Liver (tissue), 9 donors: ENCODE measurements around the gene KIRREL3. TPM values are rescaled to one million over a fixed set of nuclear protein-coding genes. Genes with fewer than 3 reads are reported as not detected.

Experiments
- DNase-seq: peaks from one replicate; pipeline ENCODE4 v3.0.0-alpha.2; 2017; ENCODE audit warnings: low spot score
- H3K27ac ChIP-seq, 2 donors: one replicate each; pipeline ENCODE4 v1.7.0; 2013; ENCODE audit warnings: inconsistent platforms in 2 of 2, low read length in 2 of 2, control low read depth in 1 of 2, low read depth in 1 of 2, mild to moderate bottlenecking in 1 of 2
- H3K27me3 ChIP-seq, 4 donors: one replicate each; pipeline versions ENCODE4 v1.6.1 to v1.7.0; 2013; ENCODE audit warnings: low read length in 3 of 4, inconsistent platforms in 1 of 4, mild to moderate bottlenecking in 1 of 4, moderate library complexity in 1 of 4; ENCODE audit not compliant: control insufficient read depth in 4 of 4, insufficient read depth in 4 of 4
- H3K36me3 ChIP-seq, 4 donors: one replicate each; pipeline versions ENCODE4 v1.6.1 to v1.7.0; 2013; ENCODE audit warnings: low read length in 3 of 4, mild to moderate bottlenecking in 3 of 4, low read depth in 1 of 4, moderate library complexity in 1 of 4; ENCODE audit not compliant: control insufficient read depth in 4 of 4, insufficient read depth in 3 of 4
- H3K4me1 ChIP-seq, 4 donors: one replicate each; pipeline versions ENCODE4 v1.6.1 to v1.7.0; 2013; ENCODE audit warnings: low read length in 3 of 4, mild to moderate bottlenecking in 3 of 4, moderate library complexity in 1 of 4; ENCODE audit not compliant: control insufficient read depth in 4 of 4, insufficient read depth in 4 of 4
- H3K4me3 ChIP-seq, 3 donors: one replicate each; pipeline versions ENCODE4 v1.6.1 to v1.7.0; 2013; ENCODE audit warnings: low read length in 3 of 3, control low read depth in 1 of 3, low read depth in 1 of 3, mild to moderate bottlenecking in 1 of 3
- H3K9ac ChIP-seq, 2 donors: one replicate each; pipeline ENCODE4 v1.7.0; 2013; ENCODE audit warnings: low read length in 2 of 2, mild to moderate bottlenecking in 2 of 2, moderate library complexity in 2 of 2, control low read depth in 1 of 2, low read depth in 1 of 2
- H3K9me3 ChIP-seq, 4 donors: one replicate each; pipeline versions ENCODE4 v1.6.1 to v1.7.0; 2013; ENCODE audit warnings: low read length in 3 of 4; ENCODE audit not compliant: control insufficient read depth in 4 of 4
- EGR1 ChIP-seq, 2 donors: IDR thresholded peaks; 2 replicates each; pipeline ENCODE4 v1.6.1; 2016 to 2018; ENCODE audit warnings: antibody characterized with exemption in 2 of 2, low read depth in 2 of 2
- FOXA1 ChIP-seq: IDR thresholded peaks from 2 replicates; pipeline ENCODE4 v1.6.1; 2016; ENCODE audit warnings: antibody characterized with exemption
- GABPA ChIP-seq, 2 donors: IDR thresholded peaks in 1 of 2; conservative IDR thresholded peaks in 1 of 2; 2 replicates each; pipeline ENCODE4 v1.6.1; 2016; ENCODE audit warnings: antibody characterized with exemption in 2 of 2, mild to moderate bottlenecking in 1 of 2, moderate library complexity in 1 of 2
- HNF4A ChIP-seq, 2 donors: conservative IDR thresholded peaks; 2 replicates each; pipeline ENCODE4 v1.6.1; 2016; ENCODE audit warnings: antibody characterized with exemption in 2 of 2, mild to moderate bottlenecking in 2 of 2
- HNF4G ChIP-seq: IDR thresholded peaks from 2 replicates; pipeline ENCODE4 v1.6.1; 2016; ENCODE audit warnings: antibody characterized with exemption
- JUND ChIP-seq, 2 donors: IDR thresholded peaks; 2 replicates each; pipeline ENCODE4 v1.6.1; 2016; ENCODE audit warnings: antibody characterized with exemption in 2 of 2
- NR2F2 ChIP-seq: IDR thresholded peaks from 2 replicates; pipeline ENCODE4 v1.6.1; 2016; ENCODE audit warnings: antibody characterized with exemption
- RAD21 ChIP-seq, 2 donors: IDR thresholded peaks; 2 replicates each; pipeline ENCODE4 v1.6.1; 2016; ENCODE audit warnings: antibody characterized with exemption in 2 of 2, mild to moderate bottlenecking in 2 of 2
- RXRA ChIP-seq, 2 donors: IDR thresholded peaks; 2 replicates each; pipeline ENCODE4 v1.6.1; 2017 to 2018; ENCODE audit warnings: antibody characterized with exemption in 2 of 2, mild to moderate bottlenecking in 1 of 2
- SP1 ChIP-seq: IDR thresholded peaks from 2 replicates; pipeline ENCODE4 v1.6.1; 2018; ENCODE audit warnings: antibody characterized with exemption, mild to moderate bottlenecking
- TAF1 ChIP-seq: conservative IDR thresholded peaks from 2 replicates; pipeline ENCODE4 v1.6.1; 2016; ENCODE audit warnings: antibody characterized with exemption, mild to moderate bottlenecking
- YY1 ChIP-seq: IDR thresholded peaks from 2 replicates; pipeline ENCODE4 v1.6.1; 2016; ENCODE audit warnings: antibody characterized with exemption, mild to moderate bottlenecking
- WGBS: extraction: QIAGEN DNeasy Blood & Tissue Kit; methylation state at CpG from one replicate; pipeline ENCODE4 v1.1.7; 2013; 5-methylcytosine and 5-hydroxymethylcytosine counted together
- polyA plus RNA-seq, 2 donors: library from polyadenylated mRNA; stranded (reverse) in 1 of 2; unstranded in 1 of 2; fragments of 200-250 nt in 1 of 2; fragments of >200 nt in 1 of 2; fragmentation: Nextera tagmentation in 1 of 2; extraction: Ambion mirVana in 1 of 2; gene quantifications; one replicate each; pipeline versions ENCODE4 v1.2.1 to v1.2.3, GENCODE V29; 2013 to 2015
- total RNA-seq, 2 donors: library from RNA; depleted of rRNA; stranded (reverse); fragments of >200 nt; gene quantifications; one replicate each; pipeline ENCODE4 v1.2.3, GENCODE V29; 2014
- TF ChIP-seq, protein P1 (sequence below): IDR thresholded peaks from 2 replicates; pipeline ENCODE4 v1.6.1; 2016; ENCODE audit warnings: antibody characterized with exemption
- TF ChIP-seq, protein P2 (sequence below): IDR thresholded peaks from 2 replicates; pipeline ENCODE4 v1.6.1; 2016; ENCODE audit warnings: antibody characterized with exemption
- TF ChIP-seq, protein P3 (sequence below): IDR thresholded peaks from 2 replicates; pipeline ENCODE4 v1.6.1; 2016; ENCODE audit warnings: antibody characterized with exemption
- TF ChIP-seq, protein P4 (sequence below): fragments of 150-350 bp; IDR thresholded peaks from 2 replicates; pipeline ENCODE4 v1.5.1; 2017; ENCODE audit warnings: improper control_type of control experiment, low read depth, low read length; ENCODE audit not compliant: missing input control
- donor health status: healthy.
- donor health status: healthy.
- donor health status: healthy.
- donor health status: healthy.
- donor health status: healthy.

The KIRREL3 gene
- total and polyA plus RNA-seq, 4 donors = 0.03 to 0.29 (median 0.08) TPM; not detected in 1

DNA sequence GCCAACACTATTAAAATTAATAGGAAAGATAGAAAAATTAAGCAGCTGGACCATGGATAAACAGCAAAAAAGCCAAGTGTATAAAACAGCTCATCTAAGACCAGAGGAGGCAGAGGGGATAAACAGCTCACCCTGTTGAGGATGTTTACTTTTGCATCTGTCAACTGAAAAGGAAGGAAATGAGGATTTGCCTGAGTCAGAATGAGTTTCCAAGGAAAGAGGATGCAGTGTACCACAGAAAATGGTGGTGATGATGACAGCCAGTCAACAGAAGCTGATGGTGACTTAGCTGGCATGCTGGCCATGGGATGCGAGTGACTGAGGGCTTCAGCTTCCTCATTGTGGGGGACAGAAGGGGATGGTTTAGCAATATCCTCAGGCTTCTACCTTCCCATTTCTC is 183.5 kb downstream of the KIRREL3 start:
- DNase-seq = no peak
- Histone ChIP-seq H3K4me1 (no peaks in the 10 kb centered on the region), H3K9ac (no peak overlapping the region), H3K27me3 (no peaks in the 10 kb centered on the region), H3K36me3 (no peaks in the 10 kb centered on the region), H3K27ac (no peak overlapping the region), H3K4me3 (no peak overlapping the region), H3K9me3 (no peaks in the 10 kb centered on the region)
- WGBS = 73% methylated on average over 1 of the region's 1 CpG
- TF ChIP-seq, protein P1, sequence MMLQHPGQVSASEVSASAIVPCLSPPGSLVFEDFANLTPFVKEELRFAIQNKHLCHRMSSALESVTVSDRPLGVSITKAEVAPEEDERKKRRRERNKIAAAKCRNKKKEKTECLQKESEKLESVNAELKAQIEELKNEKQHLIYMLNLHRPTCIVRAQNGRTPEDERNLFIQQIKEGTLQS = no peak
- TF ChIP-seq, protein P2, sequence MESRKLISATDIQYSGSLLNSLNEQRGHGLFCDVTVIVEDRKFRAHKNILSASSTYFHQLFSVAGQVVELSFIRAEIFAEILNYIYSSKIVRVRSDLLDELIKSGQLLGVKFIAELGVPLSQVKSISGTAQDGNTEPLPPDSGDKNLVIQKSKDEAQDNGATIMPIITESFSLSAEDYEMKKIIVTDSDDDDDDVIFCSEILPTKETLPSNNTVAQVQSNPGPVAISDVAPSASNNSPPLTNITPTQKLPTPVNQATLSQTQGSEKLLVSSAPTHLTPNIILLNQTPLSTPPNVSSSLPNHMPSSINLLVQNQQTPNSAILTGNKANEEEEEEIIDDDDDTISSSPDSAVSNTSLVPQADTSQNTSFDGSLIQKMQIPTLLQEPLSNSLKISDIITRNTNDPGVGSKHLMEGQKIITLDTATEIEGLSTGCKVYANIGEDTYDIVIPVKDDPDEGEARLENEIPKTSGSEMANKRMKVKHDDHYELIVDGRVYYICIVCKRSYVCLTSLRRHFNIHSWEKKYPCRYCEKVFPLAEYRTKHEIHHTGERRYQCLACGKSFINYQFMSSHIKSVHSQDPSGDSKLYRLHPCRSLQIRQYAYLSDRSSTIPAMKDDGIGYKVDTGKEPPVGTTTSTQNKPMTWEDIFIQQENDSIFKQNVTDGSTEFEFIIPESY = no peak
- no peak for TF ChIP-seq EGR1 (IDR thresholded peaks at IDR 0.05; ENCODE audit: low read depth in 2 of 2)
- TF ChIP-seq, protein P3, sequence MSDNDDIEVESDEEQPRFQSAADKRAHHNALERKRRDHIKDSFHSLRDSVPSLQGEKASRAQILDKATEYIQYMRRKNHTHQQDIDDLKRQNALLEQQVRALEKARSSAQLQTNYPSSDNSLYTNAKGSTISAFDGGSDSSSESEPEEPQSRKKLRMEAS = no peak
- TF ChIP-seq JUND (IDR thresholded peaks at IDR 0.05) = no peak
- no peak for TF ChIP-seq FOXA1
- no peak for TF ChIP-seq RAD21 (IDR thresholded peaks at IDR 0.05)
- no peak for TF ChIP-seq NR2F2
- TF ChIP-seq, protein P4, sequence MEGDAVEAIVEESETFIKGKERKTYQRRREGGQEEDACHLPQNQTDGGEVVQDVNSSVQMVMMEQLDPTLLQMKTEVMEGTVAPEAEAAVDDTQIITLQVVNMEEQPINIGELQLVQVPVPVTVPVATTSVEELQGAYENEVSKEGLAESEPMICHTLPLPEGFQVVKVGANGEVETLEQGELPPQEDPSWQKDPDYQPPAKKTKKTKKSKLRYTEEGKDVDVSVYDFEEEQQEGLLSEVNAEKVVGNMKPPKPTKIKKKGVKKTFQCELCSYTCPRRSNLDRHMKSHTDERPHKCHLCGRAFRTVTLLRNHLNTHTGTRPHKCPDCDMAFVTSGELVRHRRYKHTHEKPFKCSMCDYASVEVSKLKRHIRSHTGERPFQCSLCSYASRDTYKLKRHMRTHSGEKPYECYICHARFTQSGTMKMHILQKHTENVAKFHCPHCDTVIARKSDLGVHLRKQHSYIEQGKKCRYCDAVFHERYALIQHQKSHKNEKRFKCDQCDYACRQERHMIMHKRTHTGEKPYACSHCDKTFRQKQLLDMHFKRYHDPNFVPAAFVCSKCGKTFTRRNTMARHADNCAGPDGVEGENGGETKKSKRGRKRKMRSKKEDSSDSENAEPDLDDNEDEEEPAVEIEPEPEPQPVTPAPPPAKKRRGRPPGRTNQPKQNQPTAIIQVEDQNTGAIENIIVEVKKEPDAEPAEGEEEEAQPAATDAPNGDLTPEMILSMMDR = no peak
- TF ChIP-seq RXRA (IDR thresholded peaks at IDR 0.05) = no peak
- no peak for TF ChIP-seq SP1
- TF ChIP-seq TAF1 = no peak

DNA sequence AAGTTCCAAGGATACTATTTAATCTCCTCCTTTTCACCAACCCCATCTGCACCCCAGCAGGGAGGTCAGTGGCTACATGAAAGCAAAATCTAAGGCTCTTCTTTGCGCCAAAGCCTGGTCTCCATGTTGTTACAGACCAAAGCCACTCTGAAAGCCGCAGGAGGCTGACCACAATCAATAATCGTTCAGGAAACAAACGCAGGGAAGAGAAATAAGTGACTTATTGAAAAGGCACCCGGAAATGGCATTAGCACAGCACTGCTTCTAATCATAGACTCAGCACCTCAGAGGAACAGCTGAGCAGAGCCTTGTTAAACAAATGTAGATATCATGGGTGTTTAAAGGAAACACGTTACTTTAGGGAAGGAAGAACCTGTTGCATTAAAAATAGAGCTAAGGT is 183.9 kb downstream of the KIRREL3 start:
- 21% methylated on average over 6 of the region's 6 CpGs for WGBS
- no peaks in the 10 kb centered on the region for H3K27me3 ChIP-seq
- TF ChIP-seq GABPA (IDR thresholded peaks at IDR 0.05 in 1 of 2, conservative IDR thresholded peaks at IDR 0.05 in 1 of 2) (no peak), HNF4A (conservative IDR thresholded peaks at IDR 0.05) (no peak), NR2F2 (no peak), EGR1 (IDR thresholded peaks at IDR 0.05; ENCODE audit: low read depth in 2 of 2) (no peak), YY1 (no peak), HNF4G (no peak)
- TF ChIP-seq, protein P4 = no peak
- H3K9me3 ChIP-seq = no peaks in the 10 kb centered on the region
- H3K27ac ChIP-seq = no peak overlapping the region
- H3K4me1 ChIP-seq = no peaks in the 10 kb centered on the region
- H3K9ac ChIP-seq = no peak overlapping the region
- H3K36me3 ChIP-seq = no peaks in the 10 kb centered on the region
- H3K4me3 ChIP-seq = no peak overlapping the region
- no peak for DNase-seq
